Ammon's horn (tissue), 1 donor: ENCODE results near the gene SHISA6.

ENCODE experiments used
- DNase-seq: peaks from one replicate; pipeline ENCODE4 v3.0.0-alpha.2; 2016; ENCODE audit warnings: low spot score

Gene SHISA6

GRCh38 chr17:11459861-11460331 lies 218.9 kb downstream of the SHISA6 start:
- DNase-seq, result no peak

GRCh38 chr17:11461993-11462548 lies 221.1 kb downstream of the SHISA6 start:
- DNase-seq, result no peak

- DNase-seq, result no peak
Observed at GRCh38 chr17:11467639-11468038, 226.6 kb downstream of the SHISA6 start.

GRCh38 chr17:11485336-11486100 lies 244.5 kb downstream of the SHISA6 start:
- no peak for DNase-seq

GRCh38 chr17:11486101-11486867 lies 245.3 kb downstream of the SHISA6 start:
- DNase-seq, result no peak

- DNase-seq, result no peak
Observed at GRCh38 chr17:11486868-11487310, 245.9 kb downstream of the SHISA6 start.

- DNase-seq, result no peak
Observed at GRCh38 chr17:11487469-11487868, 246.5 kb downstream of the SHISA6 start.

GRCh38 chr17:11488407-11488806 lies 247.4 kb downstream of the SHISA6 start:
- DNase-seq, result no peak

- DNase-seq, result no peak
Observed at GRCh38 chr17:11490171-11490755, 249.2 kb downstream of the SHISA6 start.

GRCh38 chr17:11492511-11492910 lies 251.5 kb downstream of the SHISA6 start:
- DNase-seq, result no peak

GRCh38 chr17:11493936-11494335 lies 252.9 kb downstream of the SHISA6 start:
- no peak for DNase-seq

GRCh38 chr17:11495613-11496012 lies 254.6 kb downstream of the SHISA6 start:
- no peak for DNase-seq

- DNase-seq, result no peak
Observed at GRCh38 chr17:11499881-11500280, 258.9 kb downstream of the SHISA6 start.

GRCh38 chr17:11503308-11504035 lies 262.5 kb downstream of the SHISA6 start:
- DNase-seq, result no peak

GRCh38 chr17:11506635-11507034 lies 265.6 kb downstream of the SHISA6 start:
- DNase-seq, result no peak

GRCh38 chr17:11511696-11512095 lies 270.7 kb downstream of the SHISA6 start:
- no peak for DNase-seq

GRCh38 chr17:11514565-11514964 lies 273.6 kb downstream of the SHISA6 start:
- no peak for DNase-seq

GRCh38 chr17:11514981-11515680 lies 274.1 kb downstream of the SHISA6 start:
- DNase-seq, result no peak

- no peak for DNase-seq
Observed at GRCh38 chr17:11515901-11516300, 274.9 kb downstream of the SHISA6 start.

GRCh38 chr17:11535231-11535630 lies 294.2 kb downstream of the SHISA6 start:
- DNase-seq, result no peak

GRCh38 chr17:11538366-11538765 lies 297.4 kb downstream of the SHISA6 start:
- DNase-seq, result no peak
